Fibroblast of lung (primary cell): ENCODE measurements around the gene S100A2. TPM values are rescaled to one million over a fixed set of nuclear protein-coding genes. Genes with fewer than 3 reads are reported as not detected.

Experiments
- DNase-seq, 2 donors: peaks; one replicate each; pipeline versions ENCODE4 v3.0.0 to v3.0.0-alpha.2; 2010; ENCODE audit warnings: low read depth in 2 of 2
- H2AFZ ChIP-seq: 2 replicates; pipeline ENCODE4 v1.5.1; 2012; ENCODE audit warnings: low read length, control low read depth, inconsistent platforms
- H3K27ac ChIP-seq: 2 replicates; pipeline ENCODE4 v1.5.1; 2011; ENCODE audit warnings: low read length, control low read depth; ENCODE audit not compliant: insufficient read depth
- H3K27me3 ChIP-seq: 2 replicates; pipeline ENCODE4 v1.5.1; 2011; ENCODE audit warnings: mild to moderate bottlenecking, low read length; ENCODE audit not compliant: control insufficient read depth, insufficient read depth
- H3K36me3 ChIP-seq: 2 replicates; pipeline ENCODE4 v1.5.1; 2011; ENCODE audit warnings: low read length; ENCODE audit not compliant: control insufficient read depth, insufficient read depth
- H3K4me1 ChIP-seq: 2 replicates; pipeline ENCODE4 v1.5.1; 2011; ENCODE audit warnings: low read length; ENCODE audit not compliant: control insufficient read depth, insufficient read depth; ENCODE audit errors: extremely low read depth
- H3K4me2 ChIP-seq: 2 replicates; pipeline ENCODE4 v1.5.1; 2011; ENCODE audit warnings: low read length, control low read depth; ENCODE audit not compliant: insufficient read depth; ENCODE audit errors: extremely low read depth
- H3K4me3 ChIP-seq, 4 experiments: fragments of 200-600 bp in 1 of 4; sonication (generic) in 1 of 4; replicated peaks in 1 of 4; 2 replicates each; pipeline ENCODE4 v1.5.1; 2011 to 2016; ENCODE audit warnings: low read length in 4 of 4, low read depth in 3 of 4, mild to moderate bottlenecking in 3 of 4, control low read depth in 2 of 4, inconsistent platforms in 1 of 4, mixed read lengths in 1 of 4; ENCODE audit not compliant: insufficient read depth in 1 of 4; ENCODE audit errors: control extremely low read depth in 1 of 4
- H3K79me2 ChIP-seq: 2 replicates; pipeline ENCODE4 v1.5.1; 2012; ENCODE audit warnings: mild to moderate bottlenecking, low read length, inconsistent platforms; ENCODE audit not compliant: control insufficient read depth, insufficient read depth
- H3K9ac ChIP-seq: 2 replicates; pipeline ENCODE4 v1.5.1; 2011; ENCODE audit warnings: mild to moderate bottlenecking, low read length, control low read depth; ENCODE audit not compliant: insufficient read depth
- H3K9me3 ChIP-seq: 2 replicates; pipeline ENCODE4 v1.5.1; 2012; ENCODE audit warnings: low read depth, low read length; ENCODE audit not compliant: control insufficient read depth, insufficient read depth
- H4K20me1 ChIP-seq: 2 replicates; pipeline ENCODE4 v1.5.1; 2011; ENCODE audit warnings: low read length; ENCODE audit not compliant: control insufficient read depth, insufficient read depth; ENCODE audit errors: extremely low read depth
- EZH2 ChIP-seq: IDR thresholded peaks from 2 replicates; pipeline ENCODE4 v1.5.1; 2012; ENCODE audit warnings: low read length, control low read depth, mild to moderate bottlenecking; ENCODE audit errors: missing control alignments
- polyA minus RNA-seq: library from RNA; depleted of rRNA, polyadenylated mRNA; stranded (reverse); fragments of >200 nt; gene quantifications from 2 replicates; pipeline ENCODE4 v1.2.3, GENCODE V29; 2011; ENCODE audit warnings: low replicate concordance
- polyA plus RNA-seq, 2 donors: library from polyadenylated mRNA; depleted of rRNA in 1 of 2; stranded (reverse) in 1 of 2; unstranded in 1 of 2; fragments of >200 nt; gene quantifications; 2 replicates each; pipeline ENCODE4 v1.2.1, GENCODE V29; 2011 to 2012; ENCODE audit warnings: missing spikeins in 1 of 2
- total RNA-seq: library from RNA; depleted of rRNA; stranded (reverse); fragments of >200 nt; gene quantifications from 2 replicates; pipeline ENCODE4 v1.2.1, GENCODE V29; 2014
- TF ChIP-seq, protein P1 (sequence below), 2 donors: IDR thresholded peaks in 1 of 2; conservative IDR thresholded peaks in 1 of 2; 1 replicate in 1 of 2; 2 replicates in 1 of 2; pipeline ENCODE4 v1.5.1; 2011 to 2012; ENCODE audit warnings: low read length in 2 of 2, control low read depth in 1 of 2, inconsistent platforms in 1 of 2, low read depth in 1 of 2, mild to moderate bottlenecking in 1 of 2

Gene S100A2
- total RNA-seq (1.5 and 3.6 TPM in 2 replicates), polyA plus RNA-seq (4.8 and 10.3 TPM in 2 replicates), polyA minus RNA-seq (4.8 TPM in 1 of 2 replicates, not detected in the other)
- polyA plus RNA-seq (2012), result 10.9 and 22.6 TPM in 2 replicates

DNA sequence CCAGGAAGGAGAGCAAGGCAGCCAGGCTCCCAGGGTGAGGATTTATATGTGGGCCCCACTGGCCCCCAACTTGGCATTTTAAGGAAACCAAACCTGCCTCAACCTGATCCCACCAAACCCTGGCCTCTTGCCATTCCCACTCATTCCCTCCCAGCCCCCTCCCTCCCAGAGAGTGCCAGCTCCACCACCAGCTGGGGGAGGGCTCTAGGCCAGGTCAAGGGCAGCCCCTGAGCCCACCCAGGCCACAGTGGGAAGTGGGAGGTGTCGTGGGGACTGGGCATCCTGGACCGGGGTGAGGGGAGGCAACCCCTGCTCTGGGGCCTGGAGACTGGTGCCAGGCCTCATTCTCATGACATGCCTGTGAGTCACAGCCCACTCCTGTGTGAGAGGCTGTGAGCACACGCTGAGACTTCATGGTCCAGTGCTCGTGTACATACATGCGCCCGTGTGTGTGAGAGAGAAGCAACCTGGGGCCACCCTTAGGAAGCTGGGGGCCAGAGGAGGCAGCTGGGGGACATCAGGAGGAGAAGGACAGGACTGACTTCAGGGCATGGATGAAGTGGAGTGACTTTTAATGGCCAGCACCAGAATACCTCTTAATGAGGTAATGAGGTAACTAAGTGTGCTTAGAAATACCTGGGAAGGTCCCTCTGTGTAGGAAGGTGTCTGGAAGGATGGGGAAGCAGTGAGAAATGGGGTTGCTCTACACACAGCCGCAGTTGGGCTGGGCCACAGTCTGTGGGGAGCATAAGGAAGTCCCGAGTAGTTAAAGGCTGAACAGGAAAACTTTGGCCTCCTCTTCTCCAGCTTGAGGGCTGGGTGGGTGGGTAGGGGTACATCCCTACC lies at the start of gene S100A2:
Gene S100A2, minus strand, starts transcription at position 316 of the 846 bp plus-strand sequence. CDS start 1,967 bp downstream, outside the sequence.
- Histone ChIP-seq H3K79me2 (no peaks in the 10 kb centered on the region), H3K9ac (peak within 1 kb of the TSS; percentile 76), H3K4me1 (peaks cover 30% of the 10 kb centered on the region), H3K27me3 (no peaks in the 10 kb centered on the region), H3K27ac (peak within 1 kb of the TSS; percentile 100), H2AFZ (no peak within 1 kb of the TSS), H3K4me3 (peak within 1 kb of the TSS in 1 of 4 experiments; percentile 9), H4K20me1 (no peaks in the 10 kb centered on the region), H3K9me3 (no peaks in the 10 kb centered on the region), H3K4me2 (peak within 1 kb of the TSS; percentile 92), H3K36me3 (no peaks in the 10 kb centered on the region)
- peak; percentile 91 to 96 for DNase-seq
- TF ChIP-seq EZH2, result no peak
- TF ChIP-seq, protein P1, sequence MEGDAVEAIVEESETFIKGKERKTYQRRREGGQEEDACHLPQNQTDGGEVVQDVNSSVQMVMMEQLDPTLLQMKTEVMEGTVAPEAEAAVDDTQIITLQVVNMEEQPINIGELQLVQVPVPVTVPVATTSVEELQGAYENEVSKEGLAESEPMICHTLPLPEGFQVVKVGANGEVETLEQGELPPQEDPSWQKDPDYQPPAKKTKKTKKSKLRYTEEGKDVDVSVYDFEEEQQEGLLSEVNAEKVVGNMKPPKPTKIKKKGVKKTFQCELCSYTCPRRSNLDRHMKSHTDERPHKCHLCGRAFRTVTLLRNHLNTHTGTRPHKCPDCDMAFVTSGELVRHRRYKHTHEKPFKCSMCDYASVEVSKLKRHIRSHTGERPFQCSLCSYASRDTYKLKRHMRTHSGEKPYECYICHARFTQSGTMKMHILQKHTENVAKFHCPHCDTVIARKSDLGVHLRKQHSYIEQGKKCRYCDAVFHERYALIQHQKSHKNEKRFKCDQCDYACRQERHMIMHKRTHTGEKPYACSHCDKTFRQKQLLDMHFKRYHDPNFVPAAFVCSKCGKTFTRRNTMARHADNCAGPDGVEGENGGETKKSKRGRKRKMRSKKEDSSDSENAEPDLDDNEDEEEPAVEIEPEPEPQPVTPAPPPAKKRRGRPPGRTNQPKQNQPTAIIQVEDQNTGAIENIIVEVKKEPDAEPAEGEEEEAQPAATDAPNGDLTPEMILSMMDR (conservative IDR thresholded peaks at IDR 0.05 in 1 of 2, IDR thresholded peaks at IDR 0.05 in 1 of 2; ENCODE audit: low read depth in 1 of 2, low read length in 2 of 2), result no peak

DNA sequence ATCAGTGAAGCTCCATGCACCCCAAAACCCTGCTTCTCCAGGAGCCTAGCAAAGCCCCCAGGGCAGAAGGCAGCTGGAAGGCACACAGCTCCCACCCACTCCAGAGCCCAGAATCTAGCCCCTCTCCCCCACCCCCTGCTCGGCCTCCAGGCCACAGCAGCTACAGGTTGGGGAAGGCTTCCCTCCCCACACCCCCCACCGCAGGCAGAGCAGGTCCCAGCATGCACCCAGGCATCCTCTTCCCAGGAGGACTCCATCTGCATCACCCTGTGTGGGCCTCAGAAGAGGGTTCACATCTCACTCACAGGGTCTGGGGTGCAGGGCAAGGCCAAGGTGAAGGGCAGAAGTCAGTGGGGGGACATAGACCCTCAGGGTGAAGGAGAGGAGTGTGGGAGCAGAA lies 49.8 kb upstream of the S100A2 start:
- H3K9ac ChIP-seq, result no peak overlapping the region
- H3K79me2 ChIP-seq, result peaks cover 29% of the 10 kb centered on the region
- H2AFZ ChIP-seq, result no peak overlapping the region

DNA sequence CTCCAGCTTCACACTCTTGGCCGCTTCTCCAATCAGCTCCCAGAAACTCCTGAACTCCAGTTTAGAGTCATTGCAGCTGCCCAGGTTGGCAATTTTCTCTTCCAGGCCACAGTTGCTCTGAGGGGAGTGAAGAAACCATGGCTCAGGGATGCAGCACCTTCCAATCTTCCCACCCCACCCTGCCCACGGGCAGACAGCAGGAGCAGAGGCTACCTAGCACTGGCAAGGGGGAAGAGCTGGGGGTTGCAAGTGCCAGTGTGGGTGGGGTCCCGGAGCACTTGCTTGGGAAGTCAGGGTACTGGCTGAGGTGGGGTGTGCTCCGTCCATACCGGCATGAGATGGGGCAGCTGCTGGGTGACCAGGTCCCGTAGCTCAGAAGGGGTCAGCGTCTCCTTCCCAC lies 49.3 kb upstream of the S100A2 start:
- H3K27me3 ChIP-seq, result no peaks in the 10 kb centered on the region
- H3K4me1 ChIP-seq, result peaks cover 15% of the 10 kb centered on the region
- H3K9ac ChIP-seq, result no peak overlapping the region
- no peak overlapping the region for H3K27ac ChIP-seq
- DNase-seq, result no peak
- no peak overlapping the region for H2AFZ ChIP-seq
- H4K20me1 ChIP-seq, result no peaks in the 10 kb centered on the region
- TF ChIP-seq EZH2, result no peak
- TF ChIP-seq, protein P1 (conservative IDR thresholded peaks at IDR 0.05 in 1 of 2, IDR thresholded peaks at IDR 0.05 in 1 of 2; ENCODE audit: low read depth in 1 of 2, low read length in 2 of 2), result no peak
- H3K4me3 ChIP-seq, result no peak overlapping the region
- H3K79me2 ChIP-seq, result peaks cover 34% of the 10 kb centered on the region
- H3K4me2 ChIP-seq, result no peak overlapping the region
- peaks cover 3% of the 10 kb centered on the region for H3K36me3 ChIP-seq
- no peaks in the 10 kb centered on the region for H3K9me3 ChIP-seq

More for the DNA sequence above, 49.8 kb upstream of the S100A2 start:
- Histone ChIP-seq H3K4me2 (no peak overlapping the region), H3K9me3 (no peaks in the 10 kb centered on the region), H3K4me1 (peaks cover 10% of the 10 kb centered on the region), H3K27ac (no peak overlapping the region), H3K27me3 (no peaks in the 10 kb centered on the region), H3K36me3 (peaks cover 3% of the 10 kb centered on the region), H4K20me1 (no peaks in the 10 kb centered on the region), H3K4me3 (no peak overlapping the region)
- TF ChIP-seq EZH2, result no peak
- TF ChIP-seq, protein P1 (conservative IDR thresholded peaks at IDR 0.05 in 1 of 2, IDR thresholded peaks at IDR 0.05 in 1 of 2; ENCODE audit: low read depth in 1 of 2, low read length in 2 of 2), result no peak
- no peak for DNase-seq
